Osteoblast (primary cell): Measurements from ENCODE around the gene TMEM191B. TPM values are rescaled to one million over a fixed set of nuclear protein-coding genes. Genes with fewer than 3 reads are reported as not detected.
"Not testable (repeated sequence)": the region's sequence is repeated elsewhere in the genome, so short reads cannot be mapped to it uniquely, and the experiment has no call there.

ENCODE experiments used
- DNase-seq: peaks from one replicate; pipeline ENCODE4 v3.0.0; 2011; ENCODE audit warnings: low spot score, mixed read lengths; ENCODE audit not compliant: insufficient read length; ENCODE audit errors: missing footprints
- H2AFZ ChIP-seq: 2 replicates; pipeline ENCODE4 v1.6.0; 2011; ENCODE audit warnings: mild to moderate bottlenecking, low read length
- H3K27ac ChIP-seq: 2 replicates; pipeline ENCODE4 v1.5.1; 2011; ENCODE audit warnings: mild to moderate bottlenecking, low read depth, low read length, moderate library complexity
- H3K27me3 ChIP-seq: 2 replicates; pipeline ENCODE4 v1.6.0; 2012; ENCODE audit warnings: mild to moderate bottlenecking, control low read depth, inconsistent platforms, low read length, moderate library complexity; ENCODE audit not compliant: insufficient read depth
- H3K36me3 ChIP-seq: 2 replicates; pipeline ENCODE4 v1.5.1; 2011; ENCODE audit warnings: mild to moderate bottlenecking, low read length, control low read depth, moderate library complexity; ENCODE audit not compliant: insufficient read depth
- H3K4me1 ChIP-seq: 2 replicates; pipeline ENCODE4 v1.5.1; 2011; ENCODE audit warnings: mild to moderate bottlenecking, low read length, control low read depth, moderate library complexity; ENCODE audit not compliant: insufficient read depth
- H3K4me2 ChIP-seq: 2 replicates; pipeline ENCODE4 v1.6.0; 2011; ENCODE audit warnings: mild to moderate bottlenecking, low read length; ENCODE audit not compliant: insufficient read depth
- H3K4me3 ChIP-seq: fragments of 200-600 bp; sonication (generic); 3 replicates; pipeline ENCODE4 v1.5.1; 2012; ENCODE audit warnings: mild to moderate bottlenecking, low read length, inconsistent platforms; ENCODE audit not compliant: insufficient read depth
- H3K79me2 ChIP-seq: 2 replicates; pipeline ENCODE4 v1.6.0; 2012; ENCODE audit warnings: mild to moderate bottlenecking, low read length, control low read depth, inconsistent platforms; ENCODE audit not compliant: insufficient read depth
- H3K9me3 ChIP-seq: 2 replicates; pipeline ENCODE4 v1.5.1; 2011; ENCODE audit warnings: low read depth, low read length, control low read depth
- H4K20me1 ChIP-seq: 2 replicates; pipeline ENCODE4 v1.6.0; 2012; ENCODE audit warnings: mild to moderate bottlenecking, low read length, control low read depth; ENCODE audit not compliant: insufficient read depth
- total RNA-seq: library from RNA; depleted of rRNA; stranded (reverse); fragments of >200 nt; gene quantifications from 2 replicates; pipeline ENCODE4 v1.2.3, GENCODE V29; 2012

The TMEM191B gene
- total RNA-seq, 1 donor = not detected

DNA sequence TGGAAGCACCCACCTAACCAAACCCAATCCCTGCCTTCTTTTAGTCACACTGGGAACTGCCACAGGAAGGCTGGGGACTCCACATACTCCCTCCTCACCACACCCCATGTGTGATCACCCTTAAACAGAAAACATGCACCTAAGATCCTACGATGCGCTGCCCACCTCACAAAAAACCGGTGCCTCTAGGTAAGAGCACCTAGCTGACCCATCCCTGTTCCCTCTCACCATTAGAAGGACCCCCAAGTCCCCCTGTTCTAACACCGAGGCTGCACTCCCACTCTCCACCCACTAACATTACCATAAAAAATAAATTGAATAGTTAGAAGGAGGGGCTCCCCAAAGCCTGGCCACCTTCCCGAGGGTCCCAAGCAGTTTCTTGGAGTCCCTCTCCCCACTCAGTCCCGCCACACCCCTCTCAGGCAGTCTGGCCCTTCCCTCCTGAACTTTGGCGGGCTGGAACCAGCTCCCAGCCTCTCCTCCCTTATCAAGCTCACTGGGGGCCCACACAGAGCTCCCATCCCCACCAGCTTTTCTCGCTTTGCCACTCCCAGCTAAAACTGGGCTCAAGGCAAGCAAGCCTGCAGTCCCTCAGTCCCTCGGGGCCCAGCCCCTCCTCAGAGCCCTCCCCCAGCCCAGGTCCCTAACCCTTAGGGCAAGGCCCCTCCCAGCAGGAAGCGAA is 46.0 kb downstream of the TMEM191B start:
- not testable (repeated sequence) for H3K79me2 ChIP-seq, H3K4me2 ChIP-seq, H4K20me1 ChIP-seq, H3K27me3 ChIP-seq, H3K27ac ChIP-seq, H3K4me1 ChIP-seq, H3K9me3 ChIP-seq, H2AFZ ChIP-seq, H3K36me3 ChIP-seq, DNase-seq, H3K4me3 ChIP-seq

DNA sequence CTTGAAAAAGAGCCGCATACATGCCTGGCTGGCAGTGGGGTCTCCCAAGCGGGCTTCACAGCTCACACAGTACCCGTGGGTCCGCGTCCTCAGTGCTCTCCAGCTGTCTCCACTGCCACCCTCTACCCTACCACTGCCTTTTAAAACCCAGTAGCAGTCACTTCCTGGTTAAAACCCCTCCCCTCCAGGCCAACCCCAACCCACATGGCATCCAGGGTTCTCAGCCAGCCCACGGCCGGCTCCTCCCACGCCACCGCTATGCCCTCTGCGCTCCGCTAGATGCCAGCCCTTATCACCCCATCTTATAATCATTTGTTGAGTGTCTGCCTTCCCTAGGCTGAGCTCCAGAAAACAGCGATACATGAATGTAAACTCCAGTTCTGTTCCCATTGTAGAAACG is 47.0 kb downstream of the TMEM191B start:
- H4K20me1 ChIP-seq, H3K4me2 ChIP-seq, H2AFZ ChIP-seq, H3K9me3 ChIP-seq, H3K4me3 ChIP-seq, H3K4me1 ChIP-seq, DNase-seq, H3K79me2 ChIP-seq, H3K36me3 ChIP-seq, H3K27ac ChIP-seq, H3K27me3 ChIP-seq: not testable (repeated sequence)

DNA sequence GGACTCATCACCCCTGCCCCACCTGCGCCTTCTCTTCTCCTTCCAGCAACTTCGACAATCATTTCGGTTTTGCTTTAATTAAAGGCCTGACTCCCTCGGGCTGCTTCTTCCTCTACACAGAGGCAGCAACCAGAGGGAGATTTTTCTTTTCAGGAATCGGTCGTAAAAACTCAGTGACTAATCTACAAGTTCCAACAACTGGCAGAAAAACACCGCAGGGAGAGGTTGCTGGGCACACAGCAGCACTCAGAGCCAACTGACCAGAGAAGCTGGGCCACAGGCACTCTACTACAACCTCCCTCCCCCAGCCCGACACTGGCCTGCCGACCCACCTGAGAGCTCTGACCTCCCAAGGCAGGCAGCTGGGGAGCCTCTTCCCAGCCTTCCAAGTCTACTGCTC is 48.1 kb downstream of the TMEM191B start:
- H3K79me2 ChIP-seq, H3K27ac ChIP-seq, H3K4me2 ChIP-seq, DNase-seq, H3K4me1 ChIP-seq, H4K20me1 ChIP-seq, H3K9me3 ChIP-seq, H3K4me3 ChIP-seq, H3K36me3 ChIP-seq, H2AFZ ChIP-seq, H3K27me3 ChIP-seq: not testable (repeated sequence)

DNA sequence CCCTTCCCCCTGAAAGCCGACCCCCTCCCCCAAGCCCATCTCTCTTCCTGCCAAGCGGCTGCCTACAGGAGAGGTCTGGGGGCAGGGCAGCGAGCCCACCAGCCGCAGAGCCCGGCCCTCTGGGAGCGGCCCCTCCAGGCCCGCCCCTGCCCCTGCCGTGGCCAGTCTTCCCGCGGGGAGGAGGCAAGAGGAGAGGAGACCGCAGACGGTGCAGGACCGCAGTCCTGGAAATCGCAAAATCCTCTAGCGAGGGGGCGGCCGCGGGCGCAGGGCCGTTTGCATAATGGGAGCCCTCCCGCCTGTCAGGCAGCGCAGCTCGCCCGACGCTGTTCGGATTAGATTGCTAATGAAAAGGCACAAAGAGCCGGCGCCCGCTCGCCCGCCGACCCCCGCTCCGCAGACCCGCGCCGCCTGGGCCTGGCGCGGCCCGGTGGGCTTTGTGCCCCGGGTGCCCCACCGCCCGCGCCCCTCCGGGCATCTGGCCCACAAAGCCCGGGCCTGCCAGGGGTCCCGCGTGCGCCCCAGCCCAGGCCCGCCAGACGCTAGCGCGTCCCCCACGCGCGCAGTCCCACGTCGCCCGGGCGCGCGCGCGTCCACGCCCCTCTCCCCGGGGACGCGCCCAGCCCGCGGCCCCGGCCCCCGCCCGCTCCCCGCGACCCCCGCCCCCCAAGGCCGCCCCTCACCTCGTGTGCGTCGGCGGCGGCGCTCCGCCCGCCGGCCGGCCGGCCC is 49.7 kb downstream of the TMEM191B start:
- not testable (repeated sequence) for H3K27ac ChIP-seq, H3K9me3 ChIP-seq, H2AFZ ChIP-seq, H3K4me3 ChIP-seq, H3K79me2 ChIP-seq, H3K4me1 ChIP-seq, H3K36me3 ChIP-seq, DNase-seq, H3K27me3 ChIP-seq, H4K20me1 ChIP-seq, H3K4me2 ChIP-seq

DNA sequence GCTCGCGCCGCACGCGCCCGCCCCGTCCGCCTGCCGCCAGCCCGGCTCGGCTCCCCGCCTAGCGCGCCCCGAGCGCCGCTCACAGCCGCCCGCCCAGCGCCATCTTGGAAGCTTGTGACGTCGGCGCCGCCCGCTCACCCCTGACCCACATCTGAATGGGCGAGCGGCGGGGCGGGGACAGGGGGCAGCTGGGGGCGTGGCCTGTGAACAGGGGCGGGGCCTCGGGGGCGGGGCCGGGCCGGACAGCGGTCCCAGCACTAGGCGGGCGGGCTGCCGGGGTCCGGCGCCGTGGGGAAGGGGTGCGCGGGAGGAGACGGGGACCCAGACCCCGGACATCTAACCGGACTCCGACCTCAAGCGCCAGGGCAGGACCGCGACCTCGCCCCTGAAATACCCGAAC is 50.2 kb downstream of the TMEM191B start:
- not testable (repeated sequence) for H3K27me3 ChIP-seq, H3K27ac ChIP-seq, H3K4me3 ChIP-seq, DNase-seq, H3K36me3 ChIP-seq, H4K20me1 ChIP-seq, H3K79me2 ChIP-seq, H3K9me3 ChIP-seq, H2AFZ ChIP-seq, H3K4me1 ChIP-seq, H3K4me2 ChIP-seq

Other genes starting within 250 kb of the TMEM191B start
- not detected in 2 replicates for gene GGTLC3, start 9.6 kb upstream of the TMEM191B start, total RNA-seq
- 0.36 and 0.88 TPM in 2 replicates for gene RIMBP3, start 84.1 kb downstream of the TMEM191B start, total RNA-seq